Neural progenitor cell (in vitro differentiated cells): ENCODE results near the gene ZFYVE19. TPM values are rescaled to one million over a fixed set of nuclear protein-coding genes. Genes with fewer than 3 reads are reported as not detected.

Source experiments
- DNase-seq: peaks from one replicate; pipeline ENCODE4 v3.0.0-alpha.2; 2016; ENCODE audit warnings: low spot score
- H2AFZ ChIP-seq: fragments of 200-600 bp; sonication (generic); replicated peaks from 2 replicates; pipeline ENCODE4 v1.6.1; 2016; ENCODE audit warnings: antibody characterized with exemption
- H3F3A ChIP-seq: fragments of 200-600 bp; sonication (generic); 2 replicates; pipeline ENCODE4 v1.6.1; 2016; ENCODE audit warnings: antibody characterized with exemption, low read depth
- H3K27ac ChIP-seq: fragments of 200-600 bp; sonication (generic); 2 replicates; pipeline ENCODE4 v1.5.1; 2016; ENCODE audit warnings: mild to moderate bottlenecking
- H3K27me3 ChIP-seq: fragments of 200-600 bp; sonication (generic); 2 replicates; pipeline ENCODE4 v1.6.1; 2016; ENCODE audit warnings: mild to moderate bottlenecking, moderate library complexity
- H3K36me3 ChIP-seq: fragments of 200-600 bp; sonication (generic); 2 replicates; pipeline ENCODE4 v1.5.1; 2016
- H3K4me1 ChIP-seq: fragments of 200-600 bp; sonication (generic); 2 replicates; pipeline ENCODE4 v1.6.1; 2016; ENCODE audit warnings: mixed run types
- H3K4me2 ChIP-seq: fragments of 200-600 bp; sonication (generic); 2 replicates; pipeline ENCODE4 v1.6.1; 2016
- H3K4me3 ChIP-seq: fragments of 200-600 bp; sonication (generic); 2 replicates; pipeline ENCODE4 v1.5.1; 2016
- H3K79me2 ChIP-seq: fragments of 200-600 bp; sonication (generic); 2 replicates; pipeline ENCODE4 v1.6.1; 2016; ENCODE audit warnings: low read depth
- H3K9ac ChIP-seq: fragments of 200-600 bp; sonication (generic); 2 replicates; pipeline ENCODE4 v1.6.1; 2016
- H3K9me3 ChIP-seq: fragments of 200-600 bp; sonication (generic); 2 replicates; pipeline ENCODE4 v1.5.1; 2016; ENCODE audit warnings: low read depth
- H4K20me1 ChIP-seq: fragments of 200-600 bp; sonication (generic); 2 replicates; pipeline ENCODE4 v1.6.1; 2016; ENCODE audit warnings: low read depth
- H3K27ac Mint-ChIP-seq: 3 replicates; pipeline ENCODE4 v1.8.0; 2021; ENCODE audit warnings: mixed read lengths
- H3K27me3 Mint-ChIP-seq: 2 replicates; pipeline ENCODE4 v1.8.0; 2022; ENCODE audit warnings: low read depth, mild to moderate bottlenecking, inconsistent platforms, moderate library complexity, mixed read lengths; ENCODE audit not compliant: insufficient read depth
- H3K36me3 Mint-ChIP-seq: 3 replicates; pipeline ENCODE4 v1.8.0; 2021; ENCODE audit warnings: mixed read lengths
- H3K4me1 Mint-ChIP-seq: 3 replicates; pipeline ENCODE4 v1.8.0; 2021; ENCODE audit warnings: mixed read lengths
- H3K4me3 Mint-ChIP-seq: 3 replicates; pipeline ENCODE4 v1.8.0; 2021; ENCODE audit warnings: mild to moderate bottlenecking, moderate library complexity, mixed read lengths
- H3K9me3 Mint-ChIP-seq: 3 replicates; pipeline ENCODE4 v1.8.0; 2020; ENCODE audit warnings: mixed read lengths
- CTCF ChIP-seq: fragments of 200-600 bp; sonication (generic); IDR thresholded peaks from 2 replicates; pipeline ENCODE4 v1.5.1; 2017; ENCODE audit warnings: antibody characterized with exemption, mild to moderate bottlenecking
- EZH2 ChIP-seq: fragments of 200-600 bp; sonication (generic); IDR thresholded peaks from 2 replicates; pipeline ENCODE4 v1.6.1; 2017; ENCODE audit warnings: antibody characterized with exemption, mild to moderate bottlenecking, moderate library complexity
- EZH2phosphoT487 ChIP-seq: fragments of 200-600 bp; sonication (generic); IDR thresholded peaks from 2 replicates; pipeline ENCODE4 v1.6.1; 2017; ENCODE audit warnings: antibody characterized with exemption
- total RNA-seq: library from RNA; depleted of rRNA; stranded (reverse); fragments of >200 nt; gene quantifications from 2 replicates; pipeline ENCODE4 v1.2.3, GENCODE V29; 2015; ENCODE audit warnings: low replicate concordance

Gene ZFYVE19
- total RNA-seq, 1 donor from 2014 or later: 19.3 TPM

DNA sequence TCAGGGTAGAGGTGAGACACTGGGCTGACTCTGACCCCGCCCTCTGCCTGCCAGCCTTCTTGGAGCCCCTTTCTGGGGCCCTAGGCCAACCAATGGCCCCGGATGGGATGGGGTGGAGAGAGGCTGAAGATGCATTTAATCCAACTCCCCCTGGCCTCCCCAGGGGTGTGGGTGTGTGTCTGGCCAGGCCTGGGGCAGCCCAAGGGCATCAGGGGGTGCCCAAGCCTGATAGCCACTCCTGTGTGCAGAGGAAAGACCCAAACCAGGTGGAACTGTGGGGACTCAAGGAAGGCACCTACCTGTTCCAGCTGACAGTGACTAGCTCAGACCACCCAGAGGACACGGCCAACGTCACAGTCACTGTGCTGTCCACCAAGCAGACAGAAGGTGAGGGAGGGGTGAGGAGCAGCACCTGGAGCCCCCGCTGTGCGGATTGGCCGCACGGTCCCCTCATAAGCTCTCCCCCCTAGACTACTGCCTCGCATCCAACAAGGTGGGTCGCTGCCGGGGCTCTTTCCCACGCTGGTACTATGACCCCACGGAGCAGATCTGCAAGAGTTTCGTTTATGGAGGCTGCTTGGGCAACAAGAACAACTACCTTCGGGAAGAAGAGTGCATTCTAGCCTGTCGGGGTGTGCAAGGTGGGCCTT, 46.5 kb downstream of the ZFYVE19 start:
- Histone ChIP-seq H2AFZ (no peak overlapping the region), H3F3A (peaks cover 3% of the 10 kb centered on the region), H3K4me2 (no peak overlapping the region), H3K36me3 (no peaks in the 10 kb centered on the region), H3K79me2 (no peaks in the 10 kb centered on the region), H4K20me1 (no peaks in the 10 kb centered on the region), H3K27me3 (no peaks in the 10 kb centered on the region), H3K9me3 (no peaks in the 10 kb centered on the region), H3K4me3 (no peak overlapping the region), H3K4me1 (no peaks in the 10 kb centered on the region), H3K9ac (no peak overlapping the region), H3K27ac (no peak overlapping the region)
- Mint-ChIP-seq H3K36me3 (no peaks in the 10 kb centered on the region), H3K9me3 (no peaks in the 10 kb centered on the region), H3K27me3 (peaks cover 3% of the 10 kb centered on the region), H3K27ac (no peak overlapping the region), H3K4me3 (no peak overlapping the region), H3K4me1 (peaks cover 20% of the 10 kb centered on the region)
- no peak for DNase-seq
- TF ChIP-seq CTCF: no peak
- TF ChIP-seq EZH2: no peak
- no peak for TF ChIP-seq EZH2phosphoT487

DNA sequence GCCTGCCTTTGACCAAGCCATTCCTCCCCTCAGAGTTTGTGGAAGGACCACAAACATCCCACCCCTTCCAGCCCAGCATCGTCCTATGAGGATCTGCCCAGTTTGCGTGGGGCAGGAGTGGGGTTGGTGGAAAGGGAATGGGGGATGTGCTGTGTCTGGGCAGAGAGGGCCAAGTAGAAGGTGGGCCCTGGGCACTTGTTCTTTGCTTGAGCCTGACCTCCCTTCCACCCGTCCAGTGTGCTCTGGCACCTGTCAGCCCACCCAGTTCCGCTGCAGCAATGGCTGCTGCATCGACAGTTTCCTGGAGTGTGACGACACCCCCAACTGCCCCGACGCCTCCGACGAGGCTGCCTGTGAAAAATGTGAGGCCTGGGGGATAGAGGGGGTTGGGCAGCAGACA, 47.3 kb downstream of the ZFYVE19 start:
- Histone ChIP-seq H3K79me2 (no peaks in the 10 kb centered on the region), H2AFZ (no peak overlapping the region), H3F3A (peaks cover 9% of the 10 kb centered on the region), H4K20me1 (no peaks in the 10 kb centered on the region), H3K36me3 (no peaks in the 10 kb centered on the region), H3K27ac (no peak overlapping the region), H3K4me2 (no peak overlapping the region), H3K4me3 (no peak overlapping the region), H3K9me3 (no peaks in the 10 kb centered on the region), H3K9ac (no peak overlapping the region), H3K4me1 (no peaks in the 10 kb centered on the region), H3K27me3 (no peaks in the 10 kb centered on the region)
- Mint-ChIP-seq H3K36me3 (no peaks in the 10 kb centered on the region), H3K4me1 (peaks cover 26% of the 10 kb centered on the region), H3K4me3 (no peak overlapping the region), H3K9me3 (no peaks in the 10 kb centered on the region), H3K27me3 (peaks cover 3% of the 10 kb centered on the region), H3K27ac (no peak overlapping the region)
- no peak for TF ChIP-seq EZH2
- TF ChIP-seq EZH2phosphoT487: no peak
- TF ChIP-seq CTCF: no peak
- no peak for DNase-seq

DNA sequence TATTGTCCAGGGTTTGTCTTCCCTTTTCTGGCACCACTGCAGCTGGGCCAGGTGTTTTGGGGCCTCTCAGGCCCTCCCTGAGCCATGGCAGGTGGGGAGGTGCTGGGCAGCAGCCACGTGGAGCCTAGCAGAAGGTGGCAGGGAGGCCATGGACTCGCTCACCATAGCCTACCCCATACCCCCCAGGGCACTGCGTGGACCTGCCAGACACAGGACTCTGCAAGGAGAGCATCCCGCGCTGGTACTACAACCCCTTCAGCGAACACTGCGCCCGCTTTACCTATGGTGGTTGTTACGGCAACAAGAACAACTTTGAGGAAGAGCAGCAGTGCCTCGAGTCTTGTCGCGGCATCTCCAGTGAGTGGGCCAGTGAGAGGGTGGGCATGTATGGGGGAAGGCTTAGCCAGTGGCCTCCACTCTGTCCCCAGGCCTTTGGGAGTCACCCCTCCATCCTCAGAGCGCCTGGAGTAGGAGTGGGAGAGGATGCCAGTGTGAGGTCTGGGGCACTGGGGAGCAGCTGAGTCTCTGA, 48.9 kb downstream of the ZFYVE19 start:
- Mint-ChIP-seq H3K9me3 (no peaks in the 10 kb centered on the region), H3K27me3 (peaks cover 3% of the 10 kb centered on the region), H3K4me3 (no peak overlapping the region), H3K27ac (no peak overlapping the region), H3K4me1 (peaks cover 27% of the 10 kb centered on the region), H3K36me3 (no peaks in the 10 kb centered on the region)
- Histone ChIP-seq H3K36me3 (no peaks in the 10 kb centered on the region), H3K27ac (no peak overlapping the region), H3K4me2 (no peak overlapping the region), H3K9me3 (no peaks in the 10 kb centered on the region), H3K4me1 (no peaks in the 10 kb centered on the region), H3K79me2 (no peaks in the 10 kb centered on the region), H3K27me3 (no peaks in the 10 kb centered on the region), H3F3A (peaks cover 9% of the 10 kb centered on the region), H4K20me1 (no peaks in the 10 kb centered on the region), H3K9ac (no peak overlapping the region), H3K4me3 (no peak overlapping the region), H2AFZ (no peak overlapping the region)
- no peak for DNase-seq
- TF ChIP-seq EZH2phosphoT487: no peak
- no peak for TF ChIP-seq EZH2
- TF ChIP-seq CTCF: no peak
